ENCODE data around the gene PLTP. TPM values are rescaled to one million over a fixed set of nuclear protein-coding genes. Genes with fewer than 3 reads are reported as not detected.

The PLTP gene
- total RNA-seq, 1 experiment from 2014 or later = 4.7 TPM

- ATAC-seq (no peak), DNase-seq (ENCODE audit: low read depth, low spot score) (no peak)
- Histone ChIP-seq H2AFZ (ENCODE audit: low read depth, low read length, poor library complexity, severe bottlenecking) (no peak overlapping the region), H3K9ac (ENCODE audit: low read length) (no peak overlapping the region), H3K4me2 (ENCODE audit: low read length) (no peak overlapping the region), H4K20me1 (ENCODE audit: insufficient read depth) (no peaks in the 10 kb centered on the region), H3K4me3 (replicated peaks in 1 of 2; ENCODE audit: low read depth in 1 of 2, low read length in 2 of 2) (no peak overlapping the region), H3K36me3 (ENCODE audit: control insufficient read depth in 1 of 2, insufficient read depth in 2 of 2, low read length in 2 of 2) (peaks cover 8 to 18% of the 10 kb centered on the region in 2 experiments; a peak in 2 of 4 replicates), H3K9me3 (ENCODE audit: control insufficient read depth in 1 of 2, insufficient read depth in 1 of 2, low read depth in 1 of 2, low read length in 2 of 2) (no peaks in the 10 kb centered on the region), H3K79me2 (ENCODE audit: insufficient read depth, low read length) (peaks cover 19% of the 10 kb centered on the region), H3K9me2 (ENCODE audit: insufficient read depth) (no peaks in the 10 kb centered on the region), H3K4me1 (ENCODE audit: control insufficient read depth in 1 of 2, insufficient read depth in 2 of 2, low read length in 2 of 2) (peaks cover 16 to 27% of the 10 kb centered on the region in 2 experiments), H3K27me3 (ENCODE audit: insufficient read depth, low read length) (no peaks in the 10 kb centered on the region), H3K27ac (ENCODE audit: low read depth, low read length) (no peak overlapping the region)
- BruUV-seq (replicated peaks) = no TSS peak
- ChIA-PET POLR2A (no interaction called here), CTCF (no interaction called here), RAD21 (ENCODE audit: low non-redundant PET in 1 of 2, low total read pairs in 2 of 2, uncharacterized antibody in 2 of 2, unreplicated experiment in 2 of 2) (no interaction called here)
- intact Hi-C loops (cut with micrococcal nuclease) = no loop called here
- no peak for TF ChIP-seq POLR2AphosphoS5 (IDR thresholded peaks at IDR 0.05; ENCODE audit: low read depth, low read length)
- no peak for TF ChIP-seq ZBTB33 (IDR thresholded peaks at IDR 0.05; ENCODE audit: extremely low read depth, insufficient replicate concordance, low read length)
- TF ChIP-seq CEBPB (IDR thresholded peaks at IDR 0.05; ENCODE audit: low read depth) = no peak
- no peak for TF ChIP-seq EZH2phosphoT487 (IDR thresholded peaks at IDR 0.05; ENCODE audit: borderline replicate concordance)
- no peak for TF ChIP-seq RAD21 (IDR thresholded peaks at IDR 0.05; ENCODE audit: low read depth)
- no peak for TF ChIP-seq CTCF (IDR thresholded peaks at IDR 0.05 in 2 of 3, conservative IDR thresholded peaks at IDR 0.05 in 1 of 3; ENCODE audit: borderline replicate concordance in 1 of 3, insufficient read depth in 1 of 3, low read depth in 2 of 3, low read length in 2 of 3)
- no peak for TF ChIP-seq SIN3A (IDR thresholded peaks at IDR 0.05; ENCODE audit: low read depth)
- no peak for TF ChIP-seq ELF1 (IDR thresholded peaks at IDR 0.05; ENCODE audit: borderline replicate concordance, low read depth)
- no peak for TF ChIP-seq CBX3 (IDR thresholded peaks at IDR 0.05; ENCODE audit: low read depth)
- TF ChIP-seq MAX (IDR thresholded peaks at IDR 0.05) = no peak
- TF ChIP-seq EZH2 (IDR thresholded peaks at IDR 0.05) = no peak
- no peak for TF ChIP-seq EGR1 (IDR thresholded peaks at IDR 0.05; ENCODE audit: low read depth)
Measured at GRCh38 chr20:45883100-45883469, 28.9 kb downstream of the PLTP start.

All from HCT116 (cell line).